ENCODE results near the gene ZNF133.
"Not testable (repeated sequence)": the region's sequence is repeated elsewhere in the genome, so short reads cannot be mapped to it uniquely, and the experiment has no call there.

The ZNF133 gene

GRCh38 chr20:18287915-18288748, at the start of gene ZNF133:
TSS of gene ZNF133 (plus strand) at chr20:18288527. CDS start at chr20:18305687, 17,160 bp downstream.
- DNase-seq (ENCODE audit: low read depth in 2 of 2): peak; percentile 91 to 94

GRCh38 chr20:18240997-18241396, 47.3 kb upstream of the ZNF133 start:
- no peak for DNase-seq (ENCODE audit: low read depth in 2 of 2)

- DNase-seq (ENCODE audit: low read depth in 2 of 2): no peak
Observed at GRCh38 chr20:18243802-18244201, 44.5 kb upstream of the ZNF133 start.

- not testable (repeated sequence) for DNase-seq (ENCODE audit: low read depth in 2 of 2)
Observed at GRCh38 chr20:18248545-18248944, 39.8 kb upstream of the ZNF133 start.

- no peak for DNase-seq (ENCODE audit: low read depth in 2 of 2)
Observed at GRCh38 chr20:18250217-18250616, 38.1 kb upstream of the ZNF133 start.

- no peak for DNase-seq (ENCODE audit: low read depth in 2 of 2)
Observed at GRCh38 chr20:18252597-18253451, 35.5 kb upstream of the ZNF133 start.

GRCh38 chr20:18254615-18255014, 33.7 kb upstream of the ZNF133 start:
- no peak for DNase-seq (ENCODE audit: low read depth in 2 of 2)

GRCh38 chr20:18255526-18255925, 32.8 kb upstream of the ZNF133 start:
- DNase-seq (ENCODE audit: low read depth in 2 of 2): no peak

- DNase-seq (ENCODE audit: low read depth in 2 of 2): no peak
Observed at GRCh38 chr20:18256440-18257090, 31.8 kb upstream of the ZNF133 start.

- DNase-seq (ENCODE audit: low read depth in 2 of 2): no peak
Observed at GRCh38 chr20:18258126-18258860, 30.0 kb upstream of the ZNF133 start.

GRCh38 chr20:18259730-18260129, 28.6 kb upstream of the ZNF133 start:
- no peak for DNase-seq (ENCODE audit: low read depth in 2 of 2)

GRCh38 chr20:18263723-18264122, 24.6 kb upstream of the ZNF133 start:
- no peak for DNase-seq (ENCODE audit: low read depth in 2 of 2)

- DNase-seq (ENCODE audit: low read depth in 2 of 2): no peak
Observed at GRCh38 chr20:18265441-18265840, 22.9 kb upstream of the ZNF133 start.

GRCh38 chr20:18266282-18266681, 22.0 kb upstream of the ZNF133 start:
- DNase-seq (ENCODE audit: low read depth in 2 of 2): no peak

GRCh38 chr20:18267815-18268214, 20.5 kb upstream of the ZNF133 start:
- no peak for DNase-seq (ENCODE audit: low read depth in 2 of 2)

- DNase-seq (ENCODE audit: low read depth in 2 of 2): no peak
Observed at GRCh38 chr20:18271160-18271559, 17.2 kb upstream of the ZNF133 start.

- no peak for DNase-seq (ENCODE audit: low read depth in 2 of 2)
Observed at GRCh38 chr20:18272451-18272850, 15.9 kb upstream of the ZNF133 start.

GRCh38 chr20:18273738-18274137, 14.6 kb upstream of the ZNF133 start:
- DNase-seq (ENCODE audit: low read depth in 2 of 2): no peak

- not testable (repeated sequence) for DNase-seq (ENCODE audit: low read depth in 2 of 2)
Observed at GRCh38 chr20:18275960-18276359, 12.4 kb upstream of the ZNF133 start.

- DNase-seq (ENCODE audit: low read depth in 2 of 2): peak; percentile 27 to 36
Observed at GRCh38 chr20:18276821-18277220, 11.5 kb upstream of the ZNF133 start.

GRCh38 chr20:18279242-18279641, 9.1 kb upstream of the ZNF133 start:
- DNase-seq (ENCODE audit: low read depth in 2 of 2): no peak
